ENCODE measurements around the gene ADGRV1. TPM values are rescaled to one million over a fixed set of nuclear protein-coding genes. Genes with fewer than 3 reads are reported as not detected.

ADGRV1 gene
- polyA plus RNA-seq, 1 of the 3 experiments (the other 2 are of a cell fraction) = 0.23 TPM

- 38% methylated on average over 2 of the region's 2 CpGs for WGBS (ENCODE audit: low lambda C conversion rate)
- no peak overlapping the region for H3K27ac ChIP-seq (ENCODE audit: low read depth in 2 of 2, low read length in 1 of 2)
- H3F3A ChIP-seq (replicated peaks; ENCODE audit: insufficient read depth) = no peaks in the 10 kb centered on the region
- no peaks in the 10 kb centered on the region for H3K4me1 ChIP-seq (ENCODE audit: control insufficient read depth in 1 of 2, insufficient read depth in 2 of 2, low read depth in 1 of 2, low read length in 1 of 2)
- no peak for TF ChIP-seq EZH2phosphoT487 (IDR thresholded peaks at IDR 0.05; ENCODE audit: borderline replicate concordance, low read depth)
- no peak for TF ChIP-seq ELF1 (IDR thresholded peaks at IDR 0.05)
- TF ChIP-seq SMC3 (IDR thresholded peaks at IDR 0.05; ENCODE audit: low read depth, low read length) = no peak
- TF ChIP-seq GATA2 (CRISPR knock-in tag; IDR thresholded peaks at IDR 0.05) = no peak
- no peak for TF ChIP-seq TCF12 (IDR thresholded peaks at IDR 0.05)
- no peak for TF ChIP-seq NFIC (IDR thresholded peaks at IDR 0.05; ENCODE audit: borderline replicate concordance)
- TF ChIP-seq, protein P1, sequence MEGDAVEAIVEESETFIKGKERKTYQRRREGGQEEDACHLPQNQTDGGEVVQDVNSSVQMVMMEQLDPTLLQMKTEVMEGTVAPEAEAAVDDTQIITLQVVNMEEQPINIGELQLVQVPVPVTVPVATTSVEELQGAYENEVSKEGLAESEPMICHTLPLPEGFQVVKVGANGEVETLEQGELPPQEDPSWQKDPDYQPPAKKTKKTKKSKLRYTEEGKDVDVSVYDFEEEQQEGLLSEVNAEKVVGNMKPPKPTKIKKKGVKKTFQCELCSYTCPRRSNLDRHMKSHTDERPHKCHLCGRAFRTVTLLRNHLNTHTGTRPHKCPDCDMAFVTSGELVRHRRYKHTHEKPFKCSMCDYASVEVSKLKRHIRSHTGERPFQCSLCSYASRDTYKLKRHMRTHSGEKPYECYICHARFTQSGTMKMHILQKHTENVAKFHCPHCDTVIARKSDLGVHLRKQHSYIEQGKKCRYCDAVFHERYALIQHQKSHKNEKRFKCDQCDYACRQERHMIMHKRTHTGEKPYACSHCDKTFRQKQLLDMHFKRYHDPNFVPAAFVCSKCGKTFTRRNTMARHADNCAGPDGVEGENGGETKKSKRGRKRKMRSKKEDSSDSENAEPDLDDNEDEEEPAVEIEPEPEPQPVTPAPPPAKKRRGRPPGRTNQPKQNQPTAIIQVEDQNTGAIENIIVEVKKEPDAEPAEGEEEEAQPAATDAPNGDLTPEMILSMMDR (IDR thresholded peaks at IDR 0.05) = no peak
- no peak for TF ChIP-seq FOXM1 (IDR thresholded peaks at IDR 0.05; ENCODE audit: low read depth)
- TF ChIP-seq POLR2AphosphoS5 (IDR thresholded peaks at IDR 0.05; ENCODE audit: low read depth, low read length) = no peak
- TF ChIP-seq, protein P2, sequence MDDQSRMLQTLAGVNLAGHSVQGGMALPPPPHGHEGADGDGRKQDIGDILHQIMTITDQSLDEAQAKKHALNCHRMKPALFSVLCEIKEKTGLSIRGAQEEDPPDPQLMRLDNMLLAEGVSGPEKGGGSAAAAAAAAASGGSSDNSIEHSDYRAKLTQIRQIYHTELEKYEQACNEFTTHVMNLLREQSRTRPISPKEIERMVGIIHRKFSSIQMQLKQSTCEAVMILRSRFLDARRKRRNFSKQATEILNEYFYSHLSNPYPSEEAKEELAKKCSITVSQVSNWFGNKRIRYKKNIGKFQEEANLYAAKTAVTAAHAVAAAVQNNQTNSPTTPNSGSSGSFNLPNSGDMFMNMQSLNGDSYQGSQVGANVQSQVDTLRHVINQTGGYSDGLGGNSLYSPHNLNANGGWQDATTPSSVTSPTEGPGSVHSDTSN (IDR thresholded peaks at IDR 0.05) = no peak
- TF ChIP-seq TAF1 (IDR thresholded peaks at IDR 0.05; ENCODE audit: borderline replicate concordance, low read depth, low read length) = no peak
- no peak for TF ChIP-seq RAD21 (IDR thresholded peaks at IDR 0.05; ENCODE audit: low read length)
- TF ChIP-seq NRF1 (IDR thresholded peaks at IDR 0.05; ENCODE audit: low read depth, low read length) = no peak
- no peak for TF ChIP-seq TEAD4 (IDR thresholded peaks at IDR 0.05; ENCODE audit: borderline replicate concordance, insufficient read depth)
- TF ChIP-seq, protein P3, sequence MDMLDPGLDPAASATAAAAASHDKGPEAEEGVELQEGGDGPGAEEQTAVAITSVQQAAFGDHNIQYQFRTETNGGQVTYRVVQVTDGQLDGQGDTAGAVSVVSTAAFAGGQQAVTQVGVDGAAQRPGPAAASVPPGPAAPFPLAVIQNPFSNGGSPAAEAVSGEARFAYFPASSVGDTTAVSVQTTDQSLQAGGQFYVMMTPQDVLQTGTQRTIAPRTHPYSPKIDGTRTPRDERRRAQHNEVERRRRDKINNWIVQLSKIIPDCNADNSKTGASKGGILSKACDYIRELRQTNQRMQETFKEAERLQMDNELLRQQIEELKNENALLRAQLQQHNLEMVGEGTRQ (IDR thresholded peaks at IDR 0.05; ENCODE audit: borderline replicate concordance, low read depth, low read length) = no peak
- TF ChIP-seq YY1 (IDR thresholded peaks at IDR 0.05; ENCODE audit: low read depth) = no peak
- no peaks in the 10 kb centered on the region for H3K9me2 ChIP-seq
- no peak overlapping the region for H3K4me2 ChIP-seq
- DNase-seq = no peak
- H3K36me3 ChIP-seq (replicated peaks in 1 of 2; ENCODE audit: control insufficient read depth in 1 of 2, insufficient read depth in 2 of 2, low read length in 1 of 2) = no peaks in the 10 kb centered on the region
- no peaks in the 10 kb centered on the region for H3K27me3 ChIP-seq (ENCODE audit: insufficient read depth)
- H3K4me3 ChIP-seq (ENCODE audit: low read depth in 2 of 2, low read length in 1 of 2) = no peak overlapping the region
- ChIA-PET CTCF (no interaction called here), POLR2A (no interaction called here)
- no peaks in the 10 kb centered on the region for H3K9me3 ChIP-seq
- H2AFZ ChIP-seq (ENCODE audit: low read depth) = no peak overlapping the region
- no peaks in the 10 kb centered on the region for H3K79me2 ChIP-seq (ENCODE audit: insufficient read depth)
- no peaks in the 10 kb centered on the region for H4K20me1 ChIP-seq (ENCODE audit: insufficient read depth)
- H3K9ac ChIP-seq = no peak overlapping the region
These were observed 275.2 kb downstream of the ADGRV1 start for GRCh38 chr5:90833753-90834152.

- TF ChIP-seq RFX5 (IDR thresholded peaks at IDR 0.05; ENCODE audit: low read length) (no peak), YY1 (IDR thresholded peaks at IDR 0.05; ENCODE audit: low read depth) (no peak), FOXM1 (IDR thresholded peaks at IDR 0.05; ENCODE audit: low read depth) (no peak), NRF1 (IDR thresholded peaks at IDR 0.05; ENCODE audit: low read depth, low read length) (no peak), FOSL2 (IDR thresholded peaks at IDR 0.05; ENCODE audit: borderline replicate concordance, low read depth) (no peak), TCF12 (IDR thresholded peaks at IDR 0.05) (no peak)
- CTCF ChIA-PET = no interaction called here
- H3K4me2 ChIP-seq = no peak overlapping the region
- DNase-seq = no peak
- H3K27me3 ChIP-seq (ENCODE audit: insufficient read depth) = no peaks in the 10 kb centered on the region
- no peaks in the 10 kb centered on the region for H3K9me2 ChIP-seq
- H3F3A ChIP-seq (replicated peaks; ENCODE audit: insufficient read depth) = no peaks in the 10 kb centered on the region
- H3K36me3 ChIP-seq (replicated peaks in 1 of 2; ENCODE audit: control insufficient read depth in 1 of 2, insufficient read depth in 2 of 2, low read length in 1 of 2) = no peaks in the 10 kb centered on the region
- POLR2A ChIA-PET = no interaction called here
- H4K20me1 ChIP-seq (ENCODE audit: insufficient read depth) = no peaks in the 10 kb centered on the region
- no peak overlapping the region for H3K27ac ChIP-seq (ENCODE audit: low read depth in 2 of 2, low read length in 1 of 2)
- H2AFZ ChIP-seq (ENCODE audit: low read depth) = no peak overlapping the region
- no peak overlapping the region for H3K4me3 ChIP-seq (ENCODE audit: low read depth in 2 of 2, low read length in 1 of 2)
- no peaks in the 10 kb centered on the region for H3K9me3 ChIP-seq
- no peak overlapping the region for H3K9ac ChIP-seq
- H3K4me1 ChIP-seq (ENCODE audit: control insufficient read depth in 1 of 2, insufficient read depth in 2 of 2, low read depth in 1 of 2, low read length in 1 of 2) = no peaks in the 10 kb centered on the region
- 68% methylated on average over 3 of the region's 3 CpGs for WGBS (ENCODE audit: low lambda C conversion rate)
- no peaks in the 10 kb centered on the region for H3K79me2 ChIP-seq (ENCODE audit: insufficient read depth)
These were observed 276.1 kb downstream of the ADGRV1 start for GRCh38 chr5:90834711-90835110.

Measured in SK-N-SH (cell line).